Measurements from ENCODE around the gene LINS1. TPM values are rescaled to one million over a fixed set of nuclear protein-coding genes. Genes with fewer than 3 reads are reported as not detected.

The LINS1 gene
- total and polyA plus RNA-seq, 10 of the 15 experiments (the other 5 are each of a cell fraction or from before 2014, with no cell fraction given), result 13.5 to 33.1 (median 20.3) TPM

DNA sequence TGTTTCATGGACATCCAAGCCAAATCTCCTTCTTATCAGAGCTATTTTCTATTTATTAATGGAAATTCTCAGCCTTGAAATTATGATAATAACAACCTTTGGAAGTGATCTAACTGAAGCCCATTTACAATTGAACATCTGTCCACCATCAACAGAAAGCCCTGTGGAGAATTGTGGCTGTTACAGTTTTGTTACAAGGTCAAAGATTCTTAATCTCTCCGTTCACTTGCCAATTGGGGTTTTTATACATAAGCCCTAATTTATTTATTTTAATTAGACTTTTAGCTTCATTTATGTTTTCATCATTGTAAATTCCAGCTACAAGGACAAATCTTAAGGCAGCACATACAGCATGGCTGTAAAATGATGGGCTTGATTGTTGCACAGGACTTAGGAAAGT, 76.5 kb downstream of the LINS1 start:
- FAIRE-seq (no peak), ATAC-seq (no peak)
- 39% methylated on average over 1 of the region's 1 CpG for WGBS (ENCODE audit: insufficient coverage, insufficient replicate concordance, low lambda C conversion rate, missing lambda C conversion rate)

More for the DNA sequence above, 76.5 kb downstream of the LINS1 start:
- H3K27me3 ChIP-seq (replicated peaks in 1 of 2; ENCODE audit: control insufficient read depth in 2 of 2, insufficient read depth in 2 of 2, low read length in 1 of 2), result no peaks in the 10 kb centered on the region; a peak in 1 of 4 replicates
- H3K9me3 ChIP-seq (replicated peaks; ENCODE audit: control insufficient read depth, insufficient read depth, low read length), result no peaks in the 10 kb centered on the region
- H3K4me3 ChIP-seq, result no peak overlapping the region
- H3K4me1 ChIP-seq (ENCODE audit: control insufficient read depth, insufficient read depth, low read length), result no peaks in the 10 kb centered on the region
- H3K79me2 ChIP-seq (ENCODE audit: control insufficient read depth, insufficient read depth, low read length), result no peaks in the 10 kb centered on the region
- no peak overlapping the region for H3K27ac ChIP-seq (ENCODE audit: control insufficient read depth, insufficient read depth)
- H2AFZ ChIP-seq (ENCODE audit: control insufficient read depth, low read depth, low read length), result no peak overlapping the region
- ChIA-PET CTCF (no interaction called here), RAD21 (ENCODE audit: unreplicated experiment) (no interaction called here), POLR2A (no interaction called here), SMC1A (ENCODE audit: uncharacterized antibody, unreplicated experiment) (interaction anchor here (1.6 kb wide), 1 partner anchor 393 kb away, joined by 4 read pairs; no protein-coding TSS in a partner anchor)
- in situ Hi-C loops (cut with MboI) (no loop called here), intact Hi-C loops (cut with micrococcal nuclease; ENCODE audit: unreplicated experiment) (no loop called here)
- no peaks in the 10 kb centered on the region for H4K20me1 ChIP-seq (ENCODE audit: control insufficient read depth, insufficient read depth)
- DNase-seq (ENCODE audit: low read depth, low spot score), result no peak
- TF ChIP-seq JUNB (IDR thresholded peaks at IDR 0.05) (no peak), NFIC (IDR thresholded peaks at IDR 0.05; ENCODE audit: low read depth, low read length) (no peak), PAX5 (IDR thresholded peaks at IDR 0.05; ENCODE audit: borderline replicate concordance, low read depth, low read length) (no peak), ZBTB4 (CRISPR knock-in tag; IDR thresholded peaks at IDR 0.05) (no peak), PAX8 (IDR thresholded peaks at IDR 0.05) (no peak), CBX3 (IDR thresholded peaks at IDR 0.05; ENCODE audit: borderline replicate concordance, low read depth) (no peak), ASH2L (IDR thresholded peaks at IDR 0.05; ENCODE audit: borderline replicate concordance, low read depth) (no peak), RB1 (IDR thresholded peaks at IDR 0.05; ENCODE audit: borderline replicate concordance) (no peak), KAT2A (conservative IDR thresholded peaks at IDR 0.05; ENCODE audit: control insufficient read depth, low read depth, low read length) (no peak)
- H3K9ac ChIP-seq (ENCODE audit: control insufficient read depth, insufficient read depth, low read length), result no peak overlapping the region
- BruUV-seq (replicated peaks), result no TSS peak
- H3K4me2 ChIP-seq (ENCODE audit: control insufficient read depth, insufficient read depth), result no peak overlapping the region
- no peaks in the 10 kb centered on the region for H3K36me3 ChIP-seq (ENCODE audit: control insufficient read depth in 2 of 2, insufficient read depth in 2 of 2, low read length in 1 of 2)
